Adrenal gland (tissue), 12 donors: ENCODE measurements around the gene ITGB6. TPM values are rescaled to one million over a fixed set of nuclear protein-coding genes. Genes with fewer than 3 reads are reported as not detected.

Experiments
- DNase-seq, 7 donors: peaks; one replicate each; pipeline ENCODE4 v3.0.0-alpha.2; 2019 to 2020
- H3K27ac ChIP-seq, 5 donors: fragments of 200-600 bp; sonication (generic) in 4 of 5; 1 replicate in 3 of 5; 2 replicates in 2 of 5; pipeline versions ENCODE4 v1.5.1 to v1.8.0; 2016 to 2020; ENCODE audit warnings: mild to moderate bottlenecking in 1 of 5
- H3K27me3 ChIP-seq: fragments of 200-600 bp; 2 replicates; pipeline ENCODE4 v1.8.0; 2021
- H3K36me3 ChIP-seq, 2 donors: fragments of 200-600 bp; replicated peaks in 1 of 2; 1 replicate in 1 of 2; 2 replicates in 1 of 2; pipeline versions ENCODE4 v1.5.1 to v1.8.0; 2018 to 2022
- H3K4me1 ChIP-seq, 2 donors: fragments of 200-600 bp; replicated peaks in 1 of 2; 1 replicate in 1 of 2; 2 replicates in 1 of 2; pipeline versions ENCODE4 v1.5.1 to v1.8.0; 2018 to 2021
- H3K4me3 ChIP-seq, 4 donors: fragments of 200-600 bp; sonication (generic) in 3 of 4; one replicate each; pipeline ENCODE4 v1.5.1; 2016 to 2018
- H3K9me3 ChIP-seq, 3 donors: fragments of 200-600 bp; sonication (generic) in 1 of 3; replicated peaks in 1 of 3; 1 replicate in 2 of 3; 2 replicates in 1 of 3; pipeline versions ENCODE4 v1.5.1 to v1.8.0; 2016 to 2021
- CTCF ChIP-seq, 6 experiments: fragments of 450-650 bp in 4 of 6; fragments of 200-600 bp in 2 of 6; sonication (generic) in 1 of 6; IDR thresholded peaks; 1 replicate in 5 of 6; 2 replicates in 1 of 6; pipeline versions ENCODE4 v1.5.1 to v1.8.0; 2016 to 2021; ENCODE audit warnings: antibody characterized with exemption in 6 of 6, mild to moderate bottlenecking in 2 of 6, moderate library complexity in 1 of 6
- POLR2A ChIP-seq, 2 donors: fragments of 450-650 bp; IDR thresholded peaks; one replicate each; pipeline ENCODE4 v1.6.1; 2017; ENCODE audit warnings: antibody characterized with exemption in 2 of 2, mild to moderate bottlenecking in 2 of 2, moderate library complexity in 1 of 2
- WGBS, 4 donors: extraction: QIAGEN DNeasy Blood & Tissue Kit in 2 of 4; methylation state at CpG; one replicate each; pipeline versions ENCODE4 v1.1.5 to v1.1.7; 2013 to 2017; 5-methylcytosine and 5-hydroxymethylcytosine counted together
- intact Hi-C, 2 donors: fragments of 100-400 bp; cut with DNase I; formaldehyde crosslinking; loops; one replicate each; pipeline versions ENCODE4 v1.14.1 to v1.15.0; 2022 to 2023
- polyA plus RNA-seq, 3 donors: library from polyadenylated mRNA; stranded (reverse); fragments of 200-250 nt in 2 of 3; fragments of 350-450 nt in 1 of 3; fragmentation: Illumina TruSeq in 1 of 3; extraction: RNeasy Lipid Tissue Mini Kit (QIAGEN cat#74804) in 1 of 3; gene quantifications; one replicate each; pipeline ENCODE4 v1.2.3, GENCODE V29; 2013 to 2014
- total RNA-seq, 9 donors: library from RNA; depleted of rRNA in 4 of 9; stranded (reverse); fragments of >200 nt in 4 of 9; fragments of 120-200 nt in 1 of 9; fragmentation: NEBNext Ultra II Directional in 1 of 9; extraction: Animal tissue kit (Norgen Biotek cat#: 25700) in 1 of 9; gene quantifications; one replicate each; pipeline versions ENCODE4 v1.1.0 to v1.2.4, GENCODE V29; 2013 to 2023
- donor health status: healthy with polysubstance abuse.
- donor health status: Bipolar disorder and iron deficiency.
- donor health status: DM: yes; HTN: yes; CAD: no.
- donor health status: DM: no; HTN: no; CAD: no.
- donor health status: DM: no; HTN: no; CAD: no.
- donor health status: DM: yes; HTN: yes; CAD: no.

Gene ITGB6
- total and polyA plus RNA-seq, 12 donors, result 0.08 to 0.53 (median 0.18) TPM; not detected in 9

GRCh38 chr2:160075171-160075570, 124.9 kb downstream of the ITGB6 start:
- no peak for TF ChIP-seq CTCF (IDR thresholded peaks at IDR 0.05)
- TF ChIP-seq POLR2A (IDR thresholded peaks at IDR 0.05), result no peak
- Histone ChIP-seq H3K9me3 (no peaks in the 10 kb centered on the region), H3K4me1 (no peaks in the 10 kb centered on the region), H3K27ac (no peak overlapping the region), H3K4me3 (no peak overlapping the region), H3K36me3 (no peaks in the 10 kb centered on the region), H3K27me3 (no peaks in the 10 kb centered on the region)
- 68 to 81% (median 76%) methylated on average over 5 of the region's 5 CpGs for WGBS, 4 donors
- no peak for DNase-seq
- intact Hi-C loops, result no loop called here

- Histone ChIP-seq H3K4me3 (no peak overlapping the region), H3K36me3 (no peaks in the 10 kb centered on the region), H3K27ac (no peak overlapping the region), H3K4me1 (no peaks in the 10 kb centered on the region), H3K27me3 (no peaks in the 10 kb centered on the region), H3K9me3 (no peaks in the 10 kb centered on the region)
- 60 to 85% (median 76%) methylated on average over 2 of the region's 2 CpGs for WGBS, 4 donors
- TF ChIP-seq POLR2A (IDR thresholded peaks at IDR 0.05) (no peak), CTCF (IDR thresholded peaks at IDR 0.05) (no peak)
- intact Hi-C loops, result no loop called here
- no peak for DNase-seq
These were observed 126.7 kb downstream of the ITGB6 start for GRCh38 chr2:160073284-160073888.

GRCh38 chr2:160068906-160069305, 131.2 kb downstream of the ITGB6 start:
- TF ChIP-seq POLR2A (IDR thresholded peaks at IDR 0.05) (no peak), CTCF (IDR thresholded peaks at IDR 0.05) (no peak)
- Histone ChIP-seq H3K4me3 (no peak overlapping the region), H3K4me1 (peaks cover 0 to 1% of the 10 kb centered on the region in 2 donors), H3K36me3 (no peaks in the 10 kb centered on the region), H3K27ac (no peak overlapping the region), H3K9me3 (no peaks in the 10 kb centered on the region), H3K27me3 (no peaks in the 10 kb centered on the region)
- WGBS, 4 donors, result 82 to 92% (median 87%) methylated on average over 2 of the region's 2 CpGs
- no peak for DNase-seq
- intact Hi-C loops, result no loop called here

GRCh38 chr2:160064916-160065315, 135.2 kb downstream of the ITGB6 start:
- Histone ChIP-seq H3K4me1 (peaks cover 9 to 14% of the 10 kb centered on the region in 2 donors), H3K4me3 (no peak overlapping the region), H3K27ac (no peak overlapping the region), H3K9me3 (no peaks in the 10 kb centered on the region), H3K27me3 (no peaks in the 10 kb centered on the region), H3K36me3 (no peaks in the 10 kb centered on the region)
- no peak for TF ChIP-seq CTCF (IDR thresholded peaks at IDR 0.05)
- TF ChIP-seq POLR2A (IDR thresholded peaks at IDR 0.05), result no peak
- DNase-seq, result no peak
- WGBS, 4 donors, result 95 to 100% (median 97%) methylated on average over 1 of the region's 1 CpG
- intact Hi-C loops, result no loop called here
